DOHH2 (cell line): Measurements from ENCODE around the gene CAMTA1.

Experiments
- H3F3A ChIP-seq: fragments of 200-600 bp; sonication (generic), shearing (Covaris generic); 2 replicates; pipeline ENCODE4 v1.6.0; 2016; ENCODE audit warnings: antibody characterized with exemption, mild to moderate bottlenecking; ENCODE audit not compliant: control insufficient read depth, insufficient read depth
- H3K27ac ChIP-seq: fragments of 200-600 bp; sonication (generic); 2 replicates; pipeline ENCODE4 v1.5.1; 2014; ENCODE audit warnings: low read depth, mild to moderate bottlenecking, low read length, moderate library complexity
- H3K27me3 ChIP-seq: fragments of 200-600 bp; sonication (generic); 2 replicates; pipeline ENCODE4 v1.6.1; 2014; ENCODE audit warnings: mild to moderate bottlenecking, low read length, mixed read lengths; ENCODE audit not compliant: control insufficient read depth
- H3K36me3 ChIP-seq: fragments of 200-600 bp; sonication (generic); 2 replicates; pipeline ENCODE4 v1.6.1; 2014; ENCODE audit warnings: mild to moderate bottlenecking, low read length, moderate library complexity, mixed read lengths; ENCODE audit not compliant: control insufficient read depth
- H3K4me1 ChIP-seq: fragments of 200-600 bp; sonication (generic); 2 replicates; pipeline ENCODE4 v1.6.1; 2014; ENCODE audit warnings: mild to moderate bottlenecking, low read length, mixed read lengths; ENCODE audit not compliant: control insufficient read depth
- H3K4me2 ChIP-seq: fragments of 200-600 bp; sonication (generic); 2 replicates; pipeline ENCODE4 v1.6.0; 2014; ENCODE audit warnings: mild to moderate bottlenecking, low read length, moderate library complexity
- H3K4me3 ChIP-seq: fragments of 200-600 bp; sonication (generic); 2 replicates; pipeline ENCODE4 v1.5.1; 2014; ENCODE audit warnings: mild to moderate bottlenecking, low read length, mixed read lengths
- H3K79me2 ChIP-seq: fragments of 200-600 bp; sonication (generic); 2 replicates; pipeline ENCODE4 v1.6.1; 2014; ENCODE audit warnings: mild to moderate bottlenecking, low read length, mixed read lengths; ENCODE audit not compliant: control insufficient read depth
- H3K9me2 ChIP-seq: fragments of 200-600 bp; sonication (generic); replicated peaks from 2 replicates; pipeline ENCODE4 v1.6.1; 2014; ENCODE audit warnings: mild to moderate bottlenecking, low read length, mixed read lengths; ENCODE audit not compliant: control insufficient read depth
- H3K9me3 ChIP-seq: fragments of 200-600 bp; sonication (generic); 2 replicates; pipeline ENCODE4 v1.6.1; 2014; ENCODE audit warnings: antibody characterized with exemption, low read length, mixed read lengths; ENCODE audit not compliant: control insufficient read depth, insufficient read depth
- H4K20me1 ChIP-seq: fragments of 200-600 bp; sonication (generic); 2 replicates; pipeline ENCODE4 v1.6.0; 2014; ENCODE audit warnings: low read depth, mild to moderate bottlenecking, antibody characterized with exemption, low read length, moderate library complexity; ENCODE audit not compliant: control insufficient read depth, insufficient read depth
- EZH2phosphoT487 ChIP-seq: fragments of 200-600 bp; sonication (generic); IDR thresholded peaks from 2 replicates; pipeline ENCODE4 v1.6.1; 2017; ENCODE audit warnings: borderline replicate concordance, mild to moderate bottlenecking, antibody characterized with exemption, low read length, moderate library complexity, mixed read lengths
- TF ChIP-seq, protein P1 (sequence below): fragments of 200-600 bp; sonication (generic); IDR thresholded peaks from one replicate; pipeline ENCODE4 v1.5.1; 2014; ENCODE audit warnings: antibody characterized with exemption, mild to moderate bottlenecking, low read depth, low read length; ENCODE audit not compliant: poor library complexity, severe bottlenecking

The CAMTA1 gene

DNA sequence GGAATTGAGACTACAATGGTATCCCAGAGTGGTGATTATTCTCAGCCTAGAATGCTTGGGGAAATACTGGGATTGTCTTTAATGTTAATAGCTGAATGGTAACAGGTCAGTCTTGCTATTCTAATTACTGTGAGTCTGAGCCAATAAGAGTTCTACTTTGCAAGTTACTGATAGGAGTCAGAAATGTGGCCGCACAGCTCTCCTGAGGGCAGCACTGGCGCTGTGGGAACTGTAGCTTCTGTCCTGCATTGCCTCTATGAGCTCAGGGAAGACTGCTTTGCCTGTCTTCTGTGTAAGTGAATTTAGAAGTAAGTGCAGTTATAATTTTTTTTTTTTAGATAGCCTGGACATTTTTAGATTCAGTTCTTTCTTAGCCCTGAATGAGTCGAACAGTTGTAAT lies 975.8 kb downstream of the CAMTA1 start:
- H3K36me3 ChIP-seq = no peaks in the 10 kb centered on the region
- H3K4me2 ChIP-seq = no peak overlapping the region
- no peaks in the 10 kb centered on the region for H3K79me2 ChIP-seq
- H3K4me3 ChIP-seq = no peak overlapping the region
- H3K27me3 ChIP-seq = peaks cover 6% of the 10 kb centered on the region; the same call in 1 of the 2 replicates
- no peaks in the 10 kb centered on the region for H4K20me1 ChIP-seq
- no peaks in the 10 kb centered on the region for H3K9me3 ChIP-seq
- H3K27ac ChIP-seq = no peak overlapping the region
- H3K4me1 ChIP-seq = no peaks in the 10 kb centered on the region
- H3K9me2 ChIP-seq = no peaks in the 10 kb centered on the region
- no peak for TF ChIP-seq EZH2phosphoT487
- TF ChIP-seq, protein P1, sequence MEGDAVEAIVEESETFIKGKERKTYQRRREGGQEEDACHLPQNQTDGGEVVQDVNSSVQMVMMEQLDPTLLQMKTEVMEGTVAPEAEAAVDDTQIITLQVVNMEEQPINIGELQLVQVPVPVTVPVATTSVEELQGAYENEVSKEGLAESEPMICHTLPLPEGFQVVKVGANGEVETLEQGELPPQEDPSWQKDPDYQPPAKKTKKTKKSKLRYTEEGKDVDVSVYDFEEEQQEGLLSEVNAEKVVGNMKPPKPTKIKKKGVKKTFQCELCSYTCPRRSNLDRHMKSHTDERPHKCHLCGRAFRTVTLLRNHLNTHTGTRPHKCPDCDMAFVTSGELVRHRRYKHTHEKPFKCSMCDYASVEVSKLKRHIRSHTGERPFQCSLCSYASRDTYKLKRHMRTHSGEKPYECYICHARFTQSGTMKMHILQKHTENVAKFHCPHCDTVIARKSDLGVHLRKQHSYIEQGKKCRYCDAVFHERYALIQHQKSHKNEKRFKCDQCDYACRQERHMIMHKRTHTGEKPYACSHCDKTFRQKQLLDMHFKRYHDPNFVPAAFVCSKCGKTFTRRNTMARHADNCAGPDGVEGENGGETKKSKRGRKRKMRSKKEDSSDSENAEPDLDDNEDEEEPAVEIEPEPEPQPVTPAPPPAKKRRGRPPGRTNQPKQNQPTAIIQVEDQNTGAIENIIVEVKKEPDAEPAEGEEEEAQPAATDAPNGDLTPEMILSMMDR = no peak
- no peaks in the 10 kb centered on the region for H3F3A ChIP-seq

DNA sequence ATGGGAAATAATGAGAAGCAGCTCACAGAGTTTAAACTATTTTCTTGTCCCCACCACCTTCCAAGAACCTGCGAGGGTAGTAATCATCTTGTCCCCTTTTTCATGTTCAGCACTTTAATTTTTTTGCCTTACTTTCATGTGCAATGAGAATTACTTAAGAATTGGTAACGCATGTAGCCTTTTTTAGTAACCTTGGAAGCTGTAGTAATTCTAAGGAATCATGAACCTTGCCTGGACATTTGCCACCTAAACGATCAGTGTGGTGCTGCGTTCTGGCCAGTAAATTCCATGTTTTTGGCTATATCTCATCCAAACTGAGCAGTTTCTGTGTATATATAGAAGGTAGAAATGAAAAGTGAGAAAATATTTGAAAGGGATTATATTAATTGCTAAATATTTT lies 981.9 kb downstream of the CAMTA1 start:
- H3K9me3 ChIP-seq = no peaks in the 10 kb centered on the region
- peaks cover 4% of the 10 kb centered on the region; the same call in 1 of the 2 replicates for H3F3A ChIP-seq
- peaks cover 11% of the 10 kb centered on the region for H3K4me1 ChIP-seq
- peaks cover 9% of the 10 kb centered on the region for H3K79me2 ChIP-seq
- peaks cover 4% of the 10 kb centered on the region; the same call in 1 of the 2 replicates for H3K27me3 ChIP-seq
- H3K9me2 ChIP-seq = no peaks in the 10 kb centered on the region
- no peak for TF ChIP-seq EZH2phosphoT487
- TF ChIP-seq, protein P1 = no peak
- no peak overlapping the region for H3K27ac ChIP-seq
- no peak overlapping the region for H3K4me2 ChIP-seq
- no peaks in the 10 kb centered on the region for H4K20me1 ChIP-seq
- H3K36me3 ChIP-seq = no peaks in the 10 kb centered on the region
- H3K4me3 ChIP-seq = no peak overlapping the region

DNA sequence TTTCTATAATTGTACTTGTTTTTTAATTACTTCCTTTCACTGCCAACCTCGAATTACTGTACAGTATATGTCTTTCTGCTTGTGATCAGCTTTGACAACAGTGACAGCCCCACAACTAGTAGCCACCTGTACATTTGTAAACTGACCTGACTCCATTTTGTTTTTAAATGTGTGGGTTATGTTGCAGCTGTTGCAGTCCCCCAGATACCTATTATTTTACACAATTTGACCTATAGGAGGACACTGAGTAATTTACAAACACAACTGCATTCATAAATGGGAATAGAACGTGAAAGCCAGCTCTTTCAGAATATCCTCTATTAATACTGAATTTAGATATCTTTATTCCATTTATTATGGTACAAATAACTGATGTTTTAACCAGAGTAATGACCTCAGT lies 983.3 kb downstream of the CAMTA1 start:
- TF ChIP-seq, protein P1 = no peak
- TF ChIP-seq EZH2phosphoT487 = no peak
- Histone ChIP-seq H3K4me3 (no peak overlapping the region), H3K27ac (no peak overlapping the region), H3K4me1 (peaks cover 13% of the 10 kb centered on the region), H3K4me2 (no peak overlapping the region), H3K9me3 (no peaks in the 10 kb centered on the region), H3F3A (peaks cover 4% of the 10 kb centered on the region; the same call in 1 of the 2 replicates), H3K36me3 (peaks cover 6% of the 10 kb centered on the region), H3K27me3 (0 out of 2 replicates have a peak, but pooled peaks cover 2% of the 10 kb centered on the region), H4K20me1 (peaks cover 4% of the 10 kb centered on the region; the same call in 1 of the 2 replicates), H3K9me2 (no peaks in the 10 kb centered on the region), H3K79me2 (peaks cover 20% of the 10 kb centered on the region)
